ENCODE results near the gene TPSAB1.
"Not testable (repeated sequence)": the region's sequence is repeated elsewhere in the genome, so short reads cannot be mapped to it uniquely, and the experiment has no call there.

The TPSAB1 gene

DNA sequence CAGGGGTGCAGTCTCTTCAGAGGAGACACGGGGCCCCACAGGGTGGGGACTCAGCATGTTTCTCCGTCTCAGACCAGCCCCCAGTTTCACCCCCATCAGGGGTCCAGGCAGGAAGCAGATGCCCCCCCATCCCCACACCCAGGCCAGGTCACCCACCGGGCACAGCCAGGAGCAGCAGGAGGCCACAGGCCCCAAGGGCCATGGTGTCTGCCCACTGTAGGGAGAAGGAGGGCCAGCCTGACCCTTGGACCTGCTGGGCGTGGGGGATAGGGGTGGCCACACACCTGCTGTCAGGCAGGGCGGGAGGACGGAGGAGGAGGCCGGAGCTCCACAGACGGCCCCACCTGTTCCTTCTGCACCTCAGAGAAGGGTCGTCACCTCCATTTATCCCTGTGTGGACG lies 15.5 kb upstream of the TPSAB1 start, which contains the start of gene TPSG1:
TPSG1 (minus strand) TSS at position 218 of the 401 bp plus-strand sequence; CDS start at position 202, 16 bp downstream.
- DNase-seq, result no peak

DNA sequence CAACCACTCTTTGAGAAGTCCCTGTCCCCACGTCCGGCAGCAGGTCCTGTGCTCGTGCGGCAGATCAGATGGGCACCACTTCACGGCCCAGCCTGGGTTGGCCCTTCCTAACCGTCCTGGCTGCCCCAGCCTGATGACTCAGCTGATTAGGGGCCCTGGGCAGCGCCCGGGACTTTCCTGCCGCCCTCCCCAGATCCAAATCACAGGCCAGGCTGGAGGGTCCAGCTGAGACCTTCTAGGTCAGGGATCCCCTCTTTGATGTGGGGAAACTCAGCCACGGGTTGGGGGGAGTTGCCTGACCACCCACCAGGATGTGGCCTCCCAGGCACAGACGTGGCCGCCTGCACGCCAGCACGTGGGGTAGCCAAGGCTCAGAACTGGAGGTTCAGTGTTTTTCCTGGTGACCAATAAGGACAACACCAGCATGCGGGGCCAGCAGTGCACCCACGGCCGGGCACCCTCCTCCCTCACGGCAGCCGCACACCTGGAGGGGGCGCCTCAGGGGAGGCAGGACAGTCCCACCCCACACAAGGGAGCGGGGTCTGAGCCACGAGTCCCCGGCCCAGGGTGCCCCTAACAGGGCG lies 14.7 kb upstream of the TPSAB1 start:
- DNase-seq, result not testable (repeated sequence)

DNA sequence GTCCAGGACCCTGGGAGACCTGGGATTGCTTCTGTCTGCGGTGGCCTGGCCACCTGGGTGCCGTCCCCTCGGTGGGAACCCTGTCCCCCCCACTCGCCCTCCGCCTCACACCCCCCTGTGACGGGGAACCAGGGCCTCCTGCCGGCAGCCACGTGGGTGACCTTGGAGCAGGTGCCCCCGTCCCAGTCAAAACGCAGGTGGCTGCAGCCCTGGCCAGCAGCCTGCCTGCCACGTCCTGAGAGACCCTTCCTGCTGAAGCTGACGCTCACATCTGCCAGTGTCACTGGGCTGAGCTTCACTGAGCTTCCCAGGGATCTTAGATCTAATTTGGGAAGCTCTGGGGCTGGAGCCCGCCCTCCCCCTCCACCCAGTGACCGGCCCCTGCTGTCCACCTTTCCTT lies 13.8 kb upstream of the TPSAB1 start:
- not testable (repeated sequence) for DNase-seq

GRCh38 chr16:1228227-1228626 lies 12.3 kb upstream of the TPSAB1 start:
- DNase-seq, result not testable (repeated sequence)

DNA sequence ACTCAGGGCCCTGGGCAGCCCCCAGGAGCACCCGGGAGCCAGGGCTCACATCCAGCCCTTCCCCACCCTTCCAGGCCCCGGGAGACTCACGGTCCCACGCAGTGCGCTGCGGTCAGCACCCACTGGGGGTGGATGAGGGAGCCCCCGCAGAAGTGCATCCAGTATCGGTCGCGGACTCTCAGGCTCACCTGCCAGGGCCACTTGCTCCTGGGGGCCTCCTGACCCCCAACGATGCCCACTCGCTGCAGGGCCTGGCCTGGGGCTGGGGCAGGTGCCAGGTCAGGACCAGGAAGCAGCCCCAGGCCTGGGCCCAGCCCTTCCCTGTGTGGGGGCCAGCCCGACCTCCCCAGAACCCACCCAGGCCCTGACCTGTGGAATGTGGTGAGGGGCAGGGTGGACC lies 11.0 kb upstream of the TPSAB1 start:
- not testable (repeated sequence) for DNase-seq

- not testable (repeated sequence) for DNase-seq
These were observed 10.4 kb upstream of the TPSAB1 start, which contains the start of gene TPSB2 for GRCh38 chr16:1230084-1230470. Gene TPSB2 (minus strand): TSS chr16:1230184. CDS start chr16:1229951, 233 bp downstream.

DNA sequence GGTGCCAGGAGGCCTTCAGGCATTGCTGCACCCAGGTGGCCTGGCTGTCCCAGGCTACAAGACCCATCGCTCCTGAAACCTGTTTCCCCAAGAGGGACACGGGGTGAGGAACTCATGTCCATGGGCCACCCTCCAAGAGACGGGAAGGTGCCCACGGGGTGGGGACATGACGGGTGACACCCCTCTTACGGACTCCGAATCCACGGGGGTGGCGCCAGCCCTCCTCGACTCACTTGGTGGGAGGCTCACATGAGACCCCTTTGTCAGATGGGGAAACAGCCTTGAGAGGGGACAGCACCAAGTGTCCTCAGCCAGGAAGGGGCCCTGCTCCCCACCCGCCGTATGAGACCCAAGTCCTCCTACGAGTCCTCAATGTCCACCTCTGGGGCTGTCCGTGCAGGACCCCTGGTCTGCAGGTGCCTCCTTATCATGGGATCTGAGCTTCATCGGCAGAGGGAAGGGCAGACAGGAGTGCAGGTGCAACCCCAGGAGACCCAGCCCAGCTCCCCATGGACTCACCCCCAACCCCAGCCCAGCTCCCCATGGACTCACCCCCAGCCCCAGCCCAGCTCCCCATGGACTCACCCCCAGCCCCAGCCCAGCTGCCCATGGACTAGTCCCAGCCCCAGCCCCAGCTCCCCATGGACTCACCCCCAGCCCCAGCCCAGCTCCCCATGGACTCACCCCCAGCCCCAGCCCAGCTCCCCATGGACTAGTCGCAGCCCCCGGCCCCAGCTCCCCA lies 9.9 kb upstream of the TPSAB1 start:
- DNase-seq, result not testable (repeated sequence)

DNA sequence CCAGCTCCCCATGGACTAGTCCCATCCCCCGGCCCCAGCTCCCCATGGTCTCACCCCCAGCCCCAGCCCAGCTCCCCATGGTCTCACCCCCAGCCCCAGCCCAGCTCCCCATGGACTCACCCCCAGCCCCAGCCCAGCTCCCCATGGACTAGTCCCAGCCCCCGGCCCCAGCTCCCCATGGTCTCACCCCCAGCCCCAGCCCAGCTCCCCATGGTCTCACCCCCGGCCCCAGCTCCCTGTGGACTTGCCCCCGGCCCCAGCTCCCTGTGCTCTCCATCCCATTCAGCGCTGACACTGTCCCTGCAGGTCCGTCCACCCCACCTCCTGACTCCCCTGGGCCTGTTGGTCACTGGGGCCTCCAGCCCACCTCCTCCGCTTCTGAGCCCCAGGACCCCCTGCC lies 9.2 kb upstream of the TPSAB1 start:
- DNase-seq, result not testable (repeated sequence)

- not testable (repeated sequence) for DNase-seq
These were observed 8.3 kb upstream of the TPSAB1 start for GRCh38 chr16:1232049-1232748.

GRCh38 chr16:1236659-1237058 lies 3.8 kb upstream of the TPSAB1 start:
- not testable (repeated sequence) for DNase-seq

DNA sequence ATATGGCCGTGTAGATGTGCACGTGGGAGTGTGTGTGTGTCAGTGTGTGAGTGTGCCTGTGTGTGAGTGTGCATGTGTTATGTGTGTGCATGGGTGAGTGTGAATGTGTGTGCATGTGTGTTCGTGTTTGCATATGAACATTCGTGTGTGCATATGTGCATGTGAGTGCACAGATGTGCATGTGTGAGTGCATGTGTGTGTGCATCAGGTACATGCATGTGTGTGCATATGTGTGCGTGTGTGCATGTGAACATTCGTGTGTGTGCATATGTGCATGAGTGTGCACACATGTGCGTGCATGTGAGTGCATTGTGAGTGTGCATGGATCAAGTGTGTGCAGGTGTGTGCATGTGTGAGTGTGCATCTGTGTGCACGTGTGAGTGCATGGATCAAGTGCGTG lies 2.5 kb upstream of the TPSAB1 start:
- no peak for DNase-seq

GRCh38 chr16:1238909-1239308 lies 1.6 kb upstream of the TPSAB1 start:
- not testable (repeated sequence) for DNase-seq

- DNase-seq, result not testable (repeated sequence)
These were observed 930 bp upstream of the TPSAB1 start for GRCh38 chr16:1239575-1239974.

DNA sequence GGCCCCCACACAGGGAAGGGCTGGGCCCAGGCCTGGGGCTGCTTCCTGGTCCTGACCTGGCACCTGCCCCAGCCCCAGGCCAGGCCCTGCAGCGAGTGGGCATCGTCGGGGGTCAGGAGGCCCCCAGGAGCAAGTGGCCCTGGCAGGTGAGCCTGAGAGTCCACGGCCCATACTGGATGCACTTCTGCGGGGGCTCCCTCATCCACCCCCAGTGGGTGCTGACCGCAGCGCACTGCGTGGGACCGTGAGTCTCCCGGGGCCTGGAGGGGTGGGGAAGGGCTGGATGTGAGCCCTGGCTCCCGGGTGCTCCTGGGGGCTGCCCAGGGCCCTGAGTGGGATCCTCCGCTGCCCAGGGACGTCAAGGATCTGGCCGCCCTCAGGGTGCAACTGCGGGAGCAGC lies 576 bp downstream of the TPSAB1 start:
- DNase-seq, result not testable (repeated sequence)

- DNase-seq, result not testable (repeated sequence)
These were observed 2.9 kb downstream of the TPSAB1 start for GRCh38 chr16:1243363-1243762.

GRCh38 chr16:1243907-1244850 lies 3.7 kb downstream of the TPSAB1 start:
- DNase-seq, result not testable (repeated sequence)

DNA sequence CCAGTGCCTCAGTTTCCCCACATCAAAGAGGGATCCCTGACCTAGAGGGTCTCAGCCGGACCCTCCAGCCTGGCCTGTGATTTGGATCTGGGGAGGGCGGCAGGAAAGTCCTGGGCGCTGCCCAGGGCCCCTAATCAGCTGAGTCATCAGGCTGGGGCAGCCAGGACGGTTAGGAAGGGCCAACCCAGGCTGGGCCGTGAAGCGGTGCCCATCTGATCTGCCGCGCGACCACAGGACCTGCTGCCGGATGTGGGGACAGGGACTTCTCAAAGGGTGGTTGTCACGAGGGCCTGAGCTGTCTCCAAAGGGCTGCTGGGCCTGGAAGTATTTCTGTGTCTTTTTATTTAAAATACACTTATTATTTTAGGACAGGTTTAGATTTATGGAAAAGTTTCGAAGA lies 4.4 kb downstream of the TPSAB1 start:
- no peak for DNase-seq

- no peak for DNase-seq
These were observed 5.0 kb downstream of the TPSAB1 start for GRCh38 chr16:1245452-1246020.

- not testable (repeated sequence) for DNase-seq
These were observed 7.5 kb downstream of the TPSAB1 start for GRCh38 chr16:1247903-1248537.

GRCh38 chr16:1249031-1249755 lies 8.7 kb downstream of the TPSAB1 start:
- DNase-seq, result not testable (repeated sequence)

All from fibroblast of skin of back (primary cell).